Astrocyte (in vitro differentiated cells and primary cell): ENCODE measurements around the gene PPM1A.

Experiments used
- EZH2 ChIP-seq: IDR thresholded peaks from 2 replicates; pipeline ENCODE4 v1.6.1; 2012; ENCODE audit warnings: mild to moderate bottlenecking, low read length, inconsistent platforms; ENCODE audit not compliant: insufficient read depth
- TF ChIP-seq, protein P1 (sequence below): IDR thresholded peaks from 2 replicates; pipeline ENCODE4 v1.5.1; 2011; ENCODE audit warnings: low read depth, mild to moderate bottlenecking, inconsistent platforms, low read length, moderate library complexity; ENCODE audit not compliant: insufficient read depth

DNA sequence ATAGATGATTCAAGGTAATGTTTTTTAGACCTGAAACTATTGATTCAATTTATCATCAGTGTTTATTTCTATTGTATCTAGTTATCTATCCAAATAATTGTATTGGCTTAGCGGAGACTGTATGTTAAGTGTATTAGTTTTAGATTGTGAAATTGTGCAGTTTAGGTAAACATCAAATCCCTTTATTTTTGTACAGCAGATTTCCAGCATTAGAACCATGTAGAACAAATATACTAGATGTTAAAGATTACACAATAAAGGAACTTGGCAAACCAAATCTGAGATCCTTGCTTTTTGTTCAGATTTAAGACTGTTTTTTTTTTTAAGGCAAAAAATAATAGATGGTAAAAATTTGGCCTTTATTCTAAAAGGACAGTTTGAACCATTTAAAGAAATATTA, 39.3 kb downstream of the PPM1A start:
- TF ChIP-seq, protein P1, sequence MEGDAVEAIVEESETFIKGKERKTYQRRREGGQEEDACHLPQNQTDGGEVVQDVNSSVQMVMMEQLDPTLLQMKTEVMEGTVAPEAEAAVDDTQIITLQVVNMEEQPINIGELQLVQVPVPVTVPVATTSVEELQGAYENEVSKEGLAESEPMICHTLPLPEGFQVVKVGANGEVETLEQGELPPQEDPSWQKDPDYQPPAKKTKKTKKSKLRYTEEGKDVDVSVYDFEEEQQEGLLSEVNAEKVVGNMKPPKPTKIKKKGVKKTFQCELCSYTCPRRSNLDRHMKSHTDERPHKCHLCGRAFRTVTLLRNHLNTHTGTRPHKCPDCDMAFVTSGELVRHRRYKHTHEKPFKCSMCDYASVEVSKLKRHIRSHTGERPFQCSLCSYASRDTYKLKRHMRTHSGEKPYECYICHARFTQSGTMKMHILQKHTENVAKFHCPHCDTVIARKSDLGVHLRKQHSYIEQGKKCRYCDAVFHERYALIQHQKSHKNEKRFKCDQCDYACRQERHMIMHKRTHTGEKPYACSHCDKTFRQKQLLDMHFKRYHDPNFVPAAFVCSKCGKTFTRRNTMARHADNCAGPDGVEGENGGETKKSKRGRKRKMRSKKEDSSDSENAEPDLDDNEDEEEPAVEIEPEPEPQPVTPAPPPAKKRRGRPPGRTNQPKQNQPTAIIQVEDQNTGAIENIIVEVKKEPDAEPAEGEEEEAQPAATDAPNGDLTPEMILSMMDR: no peak
- no peak for TF ChIP-seq EZH2
